Measurements from ENCODE around the gene ZNF765. TPM values are rescaled to one million over a fixed set of nuclear protein-coding genes. Genes with fewer than 3 reads are reported as not detected.

Gene ZNF765
- total and polyA plus RNA-seq, 9 of the 15 experiments (the other 6 are each of a cell fraction or from before 2014, with no cell fraction given), result 5.4 to 17.5 (median 9.6) TPM

- intact Hi-C loops (cut with micrococcal nuclease) (no loop called here), in situ Hi-C loops (cut with MboI) (no loop called here)
- DNase-seq (ENCODE audit: extremely low read depth in 1 of 4, low spot score in 3 of 4) (peak in 3 of 4 experiments; percentile 5 to 19 (median 13)), ATAC-seq (no peak), FAIRE-seq (no peak)
- Histone ChIP-seq H4K20me1 (replicated peaks; ENCODE audit: control insufficient read depth, insufficient read depth, low read length) (no peaks in the 10 kb centered on the region), H3K9me1 (ENCODE audit: control insufficient read depth, insufficient read depth, low read length) (no peaks in the 10 kb centered on the region), H3K27me3 (ENCODE audit: control insufficient read depth in 2 of 2, insufficient read depth in 2 of 2, low read length in 2 of 2) (no peaks in the 10 kb centered on the region), H3K4me3 (peak overlapping the region; percentile 75), H3K9me3 (replicated peaks; ENCODE audit: control insufficient read depth, insufficient read depth, low read depth, low read length) (0 out of 2 replicates have a peak, but pooled peaks cover 3% of the 10 kb centered on the region), H3K36me3 (ENCODE audit: control insufficient read depth, insufficient read depth, low read length) (peaks cover 2% of the 10 kb centered on the region; the same call in 1 of the 3 replicates), H3K9ac (ENCODE audit: insufficient read depth in 1 of 2, low read depth in 2 of 2, low read length in 2 of 2) (no peak overlapping the region), H3K79me2 (ENCODE audit: control insufficient read depth, insufficient read depth, low read length) (peaks cover 9% of the 10 kb centered on the region), H3K4me1 (replicated peaks in 1 of 2; ENCODE audit: control insufficient read depth in 2 of 2, insufficient read depth in 2 of 2, low read length in 2 of 2) (peaks cover 2 to 4% of the 10 kb centered on the region in 2 experiments; a peak in 3 of 5 replicates), H3K27ac (ENCODE audit: extremely low read depth, low read depth, low read length) (no peak overlapping the region; the same call in 2 of the 3 replicates), H2AFZ (ENCODE audit: low read depth, low read length) (peak overlapping the region; percentile 82; the same call in 1 of the 2 replicates), H3K4me2 (ENCODE audit: insufficient read depth, low read length) (peak overlapping the region; percentile 55; the same call in 1 of the 2 replicates)
- BruUV-seq (replicated peaks), result no TSS peak
- ChIA-PET POLR2A (no interaction called here), CTCF (ENCODE audit: low intra/inter-chr PET ratio) (no interaction called here)
- WGBS (ENCODE audit: insufficient coverage, low coverage, missing lambda C conversion rate), result 69% methylated on average over 27 of the region's 31 CpGs
- 0 out of 2 replicates have a peak, but pooled peaks have one; percentile 9 for TF ChIP-seq ZNF197 (CRISPR knock-in tag; IDR thresholded peaks at IDR 0.05; ENCODE audit: low read depth)
- TF ChIP-seq ZFP36 (IDR thresholded peaks at IDR 0.05; ENCODE audit: low read depth, low read length, partially characterized antibody), result no peak
Observed at GRCh38 chr19:53466726-53467484, 72.0 kb downstream of the ZNF765 start.
